ENCODE data around the gene KRTAP10-1.
"Not testable (repeated sequence)": the region's sequence is repeated elsewhere in the genome, so short reads cannot be mapped to it uniquely, and the experiment has no call there.

KRTAP10-1 gene

GRCh38 chr21:44571296-44571695 is 31.3 kb upstream of the KRTAP10-1 start:
- no peak for DNase-seq (ENCODE audit: low read depth)

- DNase-seq (ENCODE audit: low read depth): no peak
Observed at GRCh38 chr21:44569861-44570517, 30.0 kb upstream of the KRTAP10-1 start.

GRCh38 chr21:44568667-44569556 is 28.9 kb upstream of the KRTAP10-1 start:
- DNase-seq (ENCODE audit: low read depth): no peak

GRCh38 chr21:44568261-44568660 is 28.3 kb upstream of the KRTAP10-1 start:
- DNase-seq (ENCODE audit: low read depth): no peak

- no peak for DNase-seq (ENCODE audit: low read depth)
Observed at GRCh38 chr21:44567481-44568171, 27.6 kb upstream of the KRTAP10-1 start.

GRCh38 chr21:44566403-44566802 is 26.4 kb upstream of the KRTAP10-1 start:
- no peak for DNase-seq (ENCODE audit: low read depth)

- no peak for DNase-seq (ENCODE audit: low read depth)
Observed at GRCh38 chr21:44564886-44565598, 25.0 kb upstream of the KRTAP10-1 start.

- DNase-seq (ENCODE audit: low read depth): no peak
Observed at GRCh38 chr21:44564099-44564498, 24.1 kb upstream of the KRTAP10-1 start.

- DNase-seq (ENCODE audit: low read depth): no peak
Observed at GRCh38 chr21:44558695-44559094, 18.7 kb upstream of the KRTAP10-1 start, which contains the start of gene KRTAP10-3. Gene KRTAP10-3 (minus strand): TSS chr21:44558795. CDS start chr21:44558715, 80 bp downstream.

- DNase-seq (ENCODE audit: low read depth): not testable (repeated sequence)
Observed at GRCh38 chr21:44558329-44558675, 18.3 kb upstream of the KRTAP10-1 start.

- no peak for DNase-seq (ENCODE audit: low read depth)
Observed at GRCh38 chr21:44557491-44558328, 17.7 kb upstream of the KRTAP10-1 start.

GRCh38 chr21:44556879-44557278 is 16.9 kb upstream of the KRTAP10-1 start:
- DNase-seq (ENCODE audit: low read depth): no peak

GRCh38 chr21:44555200-44555875 is 15.3 kb upstream of the KRTAP10-1 start:
- no peak for DNase-seq (ENCODE audit: low read depth)

- DNase-seq (ENCODE audit: low read depth): no peak
Observed at GRCh38 chr21:44552681-44553080, 12.7 kb upstream of the KRTAP10-1 start.

- DNase-seq (ENCODE audit: low read depth): no peak
Observed at GRCh38 chr21:44552136-44552535, 12.1 kb upstream of the KRTAP10-1 start.

GRCh38 chr21:44551340-44551961 is 11.5 kb upstream of the KRTAP10-1 start, which contains the start of gene KRTAP10-2:
Gene KRTAP10-2 (minus strand): TSS chr21:44551505. CDS start chr21:44551458, 47 bp downstream.
- DNase-seq (ENCODE audit: low read depth): no peak

- no peak for DNase-seq (ENCODE audit: low read depth)
Observed at GRCh38 chr21:44550807-44551206, 10.8 kb upstream of the KRTAP10-1 start.

- DNase-seq (ENCODE audit: low read depth): not testable (repeated sequence)
Observed at GRCh38 chr21:44550285-44550684, 10.3 kb upstream of the KRTAP10-1 start.

- DNase-seq (ENCODE audit: low read depth): no peak
Observed at GRCh38 chr21:44549525-44550211, 9.7 kb upstream of the KRTAP10-1 start.
